ENCODE results near the gene SIVA1.

DNA sequence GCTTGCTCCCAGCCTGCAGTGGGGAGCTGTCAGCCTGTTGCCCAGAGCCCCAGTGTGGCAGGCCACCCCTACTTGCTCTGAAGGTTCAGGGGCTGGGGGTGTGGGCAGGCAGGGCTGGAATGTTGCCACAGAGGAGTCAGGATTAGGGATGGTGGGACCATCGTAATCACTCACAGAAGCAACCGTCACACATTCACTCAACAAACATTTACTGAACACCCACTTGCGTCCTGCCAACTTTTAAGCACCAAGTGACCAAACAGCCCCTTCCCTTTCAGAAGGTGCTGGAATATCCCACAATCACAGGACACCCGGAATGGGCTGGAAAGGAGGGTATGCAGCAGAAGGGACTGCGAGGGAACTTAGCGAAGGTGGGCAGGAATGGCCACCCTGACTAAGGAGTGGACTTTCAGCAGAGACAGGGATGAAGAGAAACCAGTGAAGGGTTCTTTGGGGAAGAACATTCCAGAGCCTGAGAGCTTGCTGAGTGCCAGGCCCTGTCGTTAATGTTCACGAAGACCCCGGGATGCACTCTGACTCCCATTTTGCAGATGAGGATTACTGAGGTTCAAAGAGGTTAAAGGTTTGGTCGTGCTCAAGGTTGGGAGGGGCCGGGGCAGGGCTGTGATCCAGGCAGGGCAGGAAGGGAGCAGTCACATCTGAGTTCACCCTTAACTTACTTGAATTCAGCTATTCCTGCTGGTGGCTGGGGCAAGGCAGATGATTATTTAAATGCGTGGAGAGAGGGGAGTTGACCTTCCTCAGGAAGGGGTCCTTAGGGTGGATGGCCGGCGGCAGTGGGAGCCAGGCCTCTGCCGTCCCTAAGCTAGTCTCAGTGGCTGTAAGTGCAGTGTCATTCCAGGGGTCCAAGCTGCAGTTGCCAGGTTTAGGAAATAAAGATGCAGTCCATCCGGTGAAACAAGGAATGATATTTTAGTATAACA is 45.6 kb downstream of the SIVA1 start:
- TF ChIP-seq MAX (IDR thresholded peaks at IDR 0.05) (no peak), CTCF (IDR thresholded peaks at IDR 0.05; ENCODE audit: control extremely low read depth in 1 of 3, insufficient read depth in 1 of 3, low read depth in 1 of 3, low read length in 3 of 3) (no peak), ATF2 (IDR thresholded peaks at IDR 0.05; ENCODE audit: low read length) (no peak), TCF12 (IDR thresholded peaks at IDR 0.05; ENCODE audit: low read depth, low read length) (no peak), EGR1 (IDR thresholded peaks at IDR 0.05; ENCODE audit: borderline replicate concordance, low read depth, low read length) (no peak), GABPA (IDR thresholded peaks at IDR 0.05; ENCODE audit: borderline replicate concordance, insufficient read depth, low read length) (no peak), POLR2AphosphoS5 (IDR thresholded peaks at IDR 0.05; ENCODE audit: low read depth, low read length) (no peak), EP300 (IDR thresholded peaks at IDR 0.05; ENCODE audit: borderline replicate concordance in 1 of 2, low read depth in 2 of 2, low read length in 2 of 2) (no peak), CEBPB (IDR thresholded peaks at IDR 0.05; ENCODE audit: low read depth, low read length) (no peak), TBP (IDR thresholded peaks at IDR 0.05; ENCODE audit: low read depth, low read length) (no peak), USF2 (IDR thresholded peaks at IDR 0.05; ENCODE audit: low read length) (no peak), RAD21 (IDR thresholded peaks at IDR 0.05 in 1 of 2, conservative IDR thresholded peaks at IDR 0.05 in 1 of 2; ENCODE audit: low read depth in 2 of 2, low read length in 2 of 2) (no peak), NRF1 (IDR thresholded peaks at IDR 0.05; ENCODE audit: low read depth, low read length) (no peak)
